Esophagus squamous epithelium (tissue), 5 donors: ENCODE data around the gene LGR4. TPM values are rescaled to one million over a fixed set of nuclear protein-coding genes. Genes with fewer than 3 reads are reported as not detected.

Experiments used
- DNase-seq: peaks from one replicate; lab custom pipeline; 2025; lab: John Stamatoyannopoulos, UW
- H3K27ac ChIP-seq, 4 donors: fragments of 200-600 bp; sonication (generic); one replicate each; pipeline ENCODE4 v1.5.1; 2016 to 2019; ENCODE audit warnings: mild to moderate bottlenecking in 1 of 4
- H3K27me3 ChIP-seq, 4 donors: fragments of 200-600 bp; sonication (generic); 1 replicate in 3 of 4; 2 replicates in 1 of 4; pipeline versions ENCODE4 v1.5.1 to v1.6.0; 2017 to 2021; ENCODE audit warnings: antibody characterized with exemption in 1 of 4
- H3K36me3 ChIP-seq, 3 donors: fragments of 200-600 bp; sonication (generic); one replicate each; pipeline ENCODE4 v1.5.1; 2016 to 2019
- H3K4me1 ChIP-seq, 3 donors: fragments of 200-600 bp; sonication (generic); one replicate each; pipeline ENCODE4 v1.5.1; 2017 to 2019
- H3K4me3 ChIP-seq, 4 donors: fragments of 200-600 bp; sonication (generic); 1 replicate in 3 of 4; 2 replicates in 1 of 4; pipeline ENCODE4 v1.5.1; 2016 to 2019; ENCODE audit warnings: mild to moderate bottlenecking in 2 of 4, moderate library complexity in 1 of 4
- H3K9me3 ChIP-seq, 3 donors: fragments of 200-600 bp; sonication (generic); one replicate each; pipeline ENCODE4 v1.5.1; 2016 to 2019
- CTCF ChIP-seq, 6 experiments: fragments of 450-650 bp in 4 of 6; fragments of 200-600 bp in 2 of 6; sonication (generic) in 2 of 6; IDR thresholded peaks; one replicate each; pipeline ENCODE4 v1.5.1; 2016 to 2019; ENCODE audit warnings: antibody characterized with exemption in 6 of 6, mild to moderate bottlenecking in 4 of 6, moderate library complexity in 4 of 6
- POLR2A ChIP-seq, 4 donors: fragments of 450-650 bp; IDR thresholded peaks; one replicate each; pipeline ENCODE4 v1.6.1; 2017; ENCODE audit warnings: antibody characterized with exemption in 4 of 4, mild to moderate bottlenecking in 4 of 4, moderate library complexity in 3 of 4
- WGBS, 2 donors: methylation state at CpG; one replicate each; pipeline ENCODE4 v1.1.5; 2018; 5-methylcytosine and 5-hydroxymethylcytosine counted together
- intact Hi-C: fragments of 100-400 bp; cut with DNase I; formaldehyde crosslinking; loops from one replicate; pipeline ENCODE4 v1.15.0; 2022
- total RNA-seq, 4 donors: library from RNA; depleted of rRNA; stranded (reverse); fragments of >200 nt; gene quantifications; one replicate each; pipeline ENCODE4 v1.1.0, GENCODE V29; 2016
- donor health status: DM: yes; HTN: yes; CAD: no.

LGR4 gene
- total RNA-seq, 4 donors from 2014 or later = 22.3 to 45.6 (median 35.1) TPM

- H3K9me3 ChIP-seq = no peaks in the 10 kb centered on the region
- H3K36me3 ChIP-seq = no peaks in the 10 kb centered on the region
- intact Hi-C loops = no loop called here
- TF ChIP-seq POLR2A (IDR thresholded peaks at IDR 0.05) (no peak), CTCF (IDR thresholded peaks at IDR 0.05) (no peak)
- DNase-seq = no peak
- no peaks in the 10 kb centered on the region for H3K27me3 ChIP-seq
- no peak overlapping the region for H3K4me3 ChIP-seq
- peak overlapping the region in 1 of 4 donors; percentile 10 for H3K27ac ChIP-seq
- 81 to 88% methylated on average over 1 of the region's 1 CpG for WGBS, 2 donors
- peaks cover 9 to 82% (median 10%) of the 10 kb centered on the region in 3 donors for H3K4me1 ChIP-seq
Measured at GRCh38 chr11:27358296-27358695, 114.3 kb downstream of the LGR4 start.

GRCh38 chr11:27357250-27357649 is 115.3 kb downstream of the LGR4 start:
- no peak for DNase-seq
- H3K27ac ChIP-seq = peak overlapping the region in 1 of 4 donors; percentile 42
- no peak for TF ChIP-seq CTCF (IDR thresholded peaks at IDR 0.05)
- no peak for TF ChIP-seq POLR2A (IDR thresholded peaks at IDR 0.05)
- H3K9me3 ChIP-seq = no peaks in the 10 kb centered on the region
- intact Hi-C loops = no loop called here
- H3K27me3 ChIP-seq = no peaks in the 10 kb centered on the region
- peaks cover 5 to 75% (median 5%) of the 10 kb centered on the region in 3 donors for H3K4me1 ChIP-seq
- WGBS, 2 donors = 28 to 52% methylated on average over 4 of the region's 4 CpGs
- no peaks in the 10 kb centered on the region for H3K36me3 ChIP-seq
- no peak overlapping the region for H3K4me3 ChIP-seq

GRCh38 chr11:27356624-27357222 is 115.9 kb downstream of the LGR4 start:
- H3K36me3 ChIP-seq = no peaks in the 10 kb centered on the region
- no peak overlapping the region for H3K4me3 ChIP-seq
- intact Hi-C loops = no loop called here
- no peak for DNase-seq
- no peak overlapping the region for H3K27ac ChIP-seq
- TF ChIP-seq CTCF (IDR thresholded peaks at IDR 0.05) = no peak
- TF ChIP-seq POLR2A (IDR thresholded peaks at IDR 0.05) = no peak
- H3K4me1 ChIP-seq = peaks cover 0 to 70% (median 3%) of the 10 kb centered on the region in 3 donors
- H3K9me3 ChIP-seq = no peaks in the 10 kb centered on the region
- WGBS, 2 donors = 79 to 84% methylated on average over 3 to 4 of the region's 5 CpGs
- H3K27me3 ChIP-seq = no peaks in the 10 kb centered on the region

GRCh38 chr11:27355575-27356104 is 117.0 kb downstream of the LGR4 start:
- Histone ChIP-seq H3K4me1 (peaks cover 0 to 68% (median 0%) of the 10 kb centered on the region in 3 donors), H3K36me3 (no peaks in the 10 kb centered on the region), H3K9me3 (no peaks in the 10 kb centered on the region), H3K27ac (no peak overlapping the region), H3K4me3 (no peak overlapping the region), H3K27me3 (no peaks in the 10 kb centered on the region)
- 37 to 54% methylated on average over 3 of the region's 3 CpGs for WGBS, 2 donors
- TF ChIP-seq CTCF (IDR thresholded peaks at IDR 0.05) = no peak
- no peak for TF ChIP-seq POLR2A (IDR thresholded peaks at IDR 0.05)
- intact Hi-C loops = no loop called here
- DNase-seq = no peak

GRCh38 chr11:27354359-27354965 is 118.1 kb downstream of the LGR4 start:
- Histone ChIP-seq H3K27ac (no peak overlapping the region), H3K27me3 (no peaks in the 10 kb centered on the region), H3K9me3 (no peaks in the 10 kb centered on the region), H3K4me3 (no peak overlapping the region), H3K4me1 (peaks cover 0 to 65% (median 0%) of the 10 kb centered on the region in 3 donors), H3K36me3 (no peaks in the 10 kb centered on the region)
- intact Hi-C loops = no loop called here
- DNase-seq = no peak
- 78 to 86% methylated on average over 5 of the region's 5 CpGs for WGBS, 2 donors
- TF ChIP-seq CTCF (IDR thresholded peaks at IDR 0.05) (no peak), POLR2A (IDR thresholded peaks at IDR 0.05) (no peak)
